H1 (cell line): ENCODE data around the gene THADA. TPM values are rescaled to one million over a fixed set of nuclear protein-coding genes. Genes with fewer than 3 reads are reported as not detected.

Experiments
- CTCF ChIA-PET: fragments of 300-600 bp; sonication (Branson Sonifier 250); formaldehyde crosslinking; loops from one replicate; lab custom pipeline; 2021; ENCODE audit not compliant: partially characterized antibody; lab: Charles Lee
- POLR2A ChIA-PET: fragments of 300-600 bp; sonication (Branson Sonifier 250); formaldehyde crosslinking; loops from one replicate; lab custom pipeline; 2021; ENCODE audit warnings: inconsistent platforms; ENCODE audit not compliant: partially characterized antibody; lab: Charles Lee
- DNase-seq, 2 experiments: peaks; one replicate each; pipeline versions ENCODE4 v3.0.0 to v3.0.0-alpha.2; 2010 to 2022; ENCODE audit warnings: low spot score in 2 of 2, low read depth in 1 of 2, mixed read lengths in 1 of 2
- FAIRE-seq: peaks from 2 replicates; lab custom pipeline; 2011; peaks lifted over from hg19 to GRCh38; lab: Jason Lieb, UNC
- H2AFZ ChIP-seq: 2 replicates; pipeline ENCODE4 v1.8.1; 2012; ENCODE audit warnings: low read length, inconsistent platforms
- H2AK5ac ChIP-seq: 2 replicates; pipeline ENCODE4 v1.6.1; 2013; ENCODE audit warnings: low read depth, low read length
- H2BK120ac ChIP-seq: replicated peaks from 2 replicates; pipeline ENCODE3; 2013; ENCODE audit warnings: low read depth, low read length, inconsistent platforms
- H2BK12ac ChIP-seq: 2 replicates; pipeline ENCODE4 v1.6.1; 2013; ENCODE audit warnings: low read depth, low read length
- H2BK15ac ChIP-seq: 2 replicates; pipeline ENCODE4 v1.6.1; 2013; ENCODE audit warnings: low read length
- H2BK20ac ChIP-seq: 2 replicates; pipeline ENCODE4 v1.6.1; 2013; ENCODE audit warnings: low read length
- H2BK5ac ChIP-seq: 2 replicates; pipeline ENCODE4 v1.6.1; 2013; ENCODE audit warnings: low read depth, low read length
- H3K14ac ChIP-seq: 2 replicates; pipeline ENCODE4 v1.6.1; 2013; ENCODE audit warnings: inconsistent platforms; ENCODE audit not compliant: insufficient read length
- H3K18ac ChIP-seq: 2 replicates; pipeline ENCODE4 v1.6.1; 2013; ENCODE audit warnings: low read length; ENCODE audit errors: extremely low read depth
- H3K23ac ChIP-seq: 2 replicates; pipeline ENCODE4 v1.6.1; 2013; ENCODE audit warnings: inconsistent platforms; ENCODE audit not compliant: insufficient read length
- H3K23me2 ChIP-seq: 2 replicates; pipeline ENCODE4 v1.6.1; 2013; ENCODE audit warnings: low read depth, low read length
- H3K27ac ChIP-seq: 2 replicates; pipeline ENCODE4 v1.6.1; 2011; ENCODE audit warnings: low read depth, low read length, inconsistent platforms
- H3K27me3 ChIP-seq, 4 experiments: replicated peaks in 1 of 4; 1 replicate in 1 of 4; 2 replicates in 3 of 4; pipeline versions ENCODE4 v1.6.1 to v1.8.1; 2011 to 2013; ENCODE audit warnings: low read length in 3 of 4, mild to moderate bottlenecking in 3 of 4, inconsistent platforms in 2 of 4, mixed read lengths in 2 of 4, moderate library complexity in 1 of 4; ENCODE audit not compliant: control insufficient read depth in 3 of 4, insufficient read depth in 3 of 4; ENCODE audit errors: extremely low read depth in 1 of 4
- H3K36me3 ChIP-seq, 4 experiments: 2 replicates each; pipeline versions ENCODE4 v1.6.1 to v1.8.1; 2011 to 2013; ENCODE audit warnings: mild to moderate bottlenecking in 4 of 4, low read length in 3 of 4, moderate library complexity in 2 of 4, control low read depth in 1 of 4, inconsistent platforms in 1 of 4; ENCODE audit not compliant: insufficient read depth in 4 of 4, control insufficient read depth in 2 of 4
- H3K4ac ChIP-seq: replicated peaks from 2 replicates; pipeline ENCODE3; 2013; ENCODE audit warnings: low read length, low read depth, mixed read lengths, inconsistent platforms; ENCODE audit not compliant: insufficient read length
- H3K4me1 ChIP-seq, 4 experiments: replicated peaks in 1 of 4; 1 replicate in 1 of 4; 2 replicates in 3 of 4; pipeline versions ENCODE4 v1.6.1 to v1.8.1; 2011 to 2013; ENCODE audit warnings: low read length in 3 of 4, inconsistent platforms in 2 of 4, mixed read lengths in 1 of 4; ENCODE audit not compliant: insufficient read depth in 4 of 4, control insufficient read depth in 3 of 4
- H3K4me2 ChIP-seq, 2 experiments: 2 replicates each; pipeline versions ENCODE4 v1.6.1 to v1.8.1; 2011 to 2013; ENCODE audit warnings: low read depth in 2 of 2, low read length in 2 of 2, control low read depth in 1 of 2, inconsistent platforms in 1 of 2, mild to moderate bottlenecking in 1 of 2; ENCODE audit not compliant: insufficient read depth in 1 of 2
- H3K4me3 ChIP-seq, 4 experiments: fragments of 200-600, 300-600 bp in 1 of 4; sonication (generic), shearing (Covaris generic), sonication (Bioruptor Twin) in 1 of 4; 2 replicates each; pipeline versions ENCODE4 v1.5.1 to v1.8.1; 2011 to 2016; ENCODE audit warnings: low read length in 4 of 4, low read depth in 3 of 4, control low read depth in 2 of 4, inconsistent platforms in 2 of 4, mild to moderate bottlenecking in 2 of 4, mixed read lengths in 1 of 4, moderate library complexity in 1 of 4; ENCODE audit not compliant: insufficient read depth in 2 of 4; ENCODE audit errors: extremely low read depth in 1 of 4
- H3K56ac ChIP-seq: replicated peaks from 2 replicates; pipeline ENCODE3; 2013; ENCODE audit warnings: low read depth, mild to moderate bottlenecking, mixed read lengths, low read length, inconsistent platforms; ENCODE audit not compliant: insufficient read length
- H3K79me1 ChIP-seq: 2 replicates; pipeline ENCODE4 v1.6.1; 2013; ENCODE audit warnings: low read depth, low read length, control low read depth
- H3K79me2 ChIP-seq, 2 experiments: 2 replicates each; pipeline versions ENCODE4 v1.6.1 to v1.8.1; 2012 to 2013; ENCODE audit warnings: low read length in 2 of 2, mild to moderate bottlenecking in 2 of 2, inconsistent platforms in 1 of 2; ENCODE audit not compliant: insufficient read depth in 2 of 2, control insufficient read depth in 1 of 2
- H3K9ac ChIP-seq, 4 experiments: replicated peaks in 1 of 4; 1 replicate in 1 of 4; 2 replicates in 3 of 4; pipeline versions ENCODE4 v1.6.1 to v1.8.1; 2011 to 2013; ENCODE audit warnings: low read depth in 3 of 4, low read length in 3 of 4, control low read depth in 2 of 4, mild to moderate bottlenecking in 2 of 4, moderate library complexity in 2 of 4, inconsistent platforms in 1 of 4; ENCODE audit errors: extremely low read depth in 1 of 4
- H3K9me3 ChIP-seq, 2 experiments: 2 replicates each; pipeline versions ENCODE4 v1.6.1 to v1.8.1; 2012 to 2013; ENCODE audit warnings: mild to moderate bottlenecking in 2 of 2, moderate library complexity in 2 of 2, control low read depth in 1 of 2, inconsistent platforms in 1 of 2, low read depth in 1 of 2, low read length in 1 of 2, mixed read lengths in 1 of 2; ENCODE audit not compliant: insufficient read depth in 2 of 2
- H4K20me1 ChIP-seq, 2 experiments: replicated peaks in 1 of 2; 2 replicates each; pipeline versions ENCODE3 to v1.8.1; 2011 to 2013; ENCODE audit warnings: inconsistent platforms in 2 of 2, low read length in 2 of 2, mild to moderate bottlenecking in 1 of 2; ENCODE audit not compliant: insufficient read depth in 2 of 2, control insufficient read depth in 1 of 2
- H4K5ac ChIP-seq: 2 replicates; pipeline ENCODE4 v1.6.1; 2013; ENCODE audit warnings: low read length, low read depth, mixed read lengths, inconsistent platforms; ENCODE audit not compliant: insufficient read length
- H4K8ac ChIP-seq: 2 replicates; pipeline ENCODE4 v1.8.0; 2013; ENCODE audit warnings: mild to moderate bottlenecking, moderate library complexity, low read length, inconsistent platforms; ENCODE audit not compliant: insufficient read depth; ENCODE audit errors: extremely low read depth
- H4K91ac ChIP-seq: replicated peaks from 2 replicates; pipeline ENCODE3; 2013; ENCODE audit warnings: low read length, mixed read lengths, inconsistent platforms; ENCODE audit not compliant: insufficient read length
- CHD1 ChIP-seq: IDR thresholded peaks from 2 replicates; pipeline ENCODE4 v1.6.1; 2012; ENCODE audit warnings: low read depth, low read length, improper control_type of control experiment
- SP1 ChIP-seq: IDR thresholded peaks from 2 replicates; pipeline ENCODE4 v1.6.1; 2011; ENCODE audit warnings: low read depth, low read length
- WGBS, 2 experiments: shearing (Covaris generic) in 1 of 2; methylation state at CpG; one replicate each; pipeline versions ENCODE4 v1.1.6 to v1.1.7; 2013 to 2015; ENCODE audit warnings: low lambda C conversion rate in 2 of 2, mixed read lengths in 2 of 2, inconsistent platforms in 1 of 2, low coverage in 1 of 2, missing lambda C conversion rate in 1 of 2; ENCODE audit not compliant: insufficient replicate concordance in 2 of 2, insufficient coverage in 1 of 2, insufficient read length in 1 of 2; ENCODE audit errors: extremely low coverage in 1 of 2, missing lambda C conversion rate in 1 of 2; 5-methylcytosine and 5-hydroxymethylcytosine counted together
- polyA plus RNA-seq, 7 experiments: library from polyadenylated mRNA; depleted of rRNA in 3 of 7; stranded (reverse) in 5 of 7; unstranded in 2 of 7; fragments of >200 nt in 5 of 7; fragments of 200-250 nt in 2 of 7; gene quantifications; 1 replicate in 5 of 7; 2 replicates in 1 of 7; 4 replicates in 1 of 7; pipeline versions ENCODE4 v1.2.1 to v1.2.3, GENCODE V29; 2011 to 2013; ENCODE audit warnings: missing spikeins in 2 of 7, mixed read lengths in 2 of 7
- total RNA-seq: library from RNA; stranded (reverse); fragmentation: NEBNext Ultra II Directional; extraction: Animal tissue kit (Norgen Biotek cat#: 25700); gene quantifications from 2 replicates; pipeline ENCODE4 v1.2.1, GENCODE V29; 2021

The THADA gene
- total and polyA plus RNA-seq, 2 of the 8 experiments (the other 6 are each of a cell fraction or from before 2014, with no cell fraction given): 22.4 to 26.8 TPM

GRCh38 chr2:43402002-43402401, 193.8 kb downstream of the THADA start:
- WGBS, 2 experiments: 86% methylated on average over 5 of the region's 5 CpGs; no CpG with 5 or more reads in 1 of the 2 experiments
- H3K4me2 ChIP-seq: no peak overlapping the region
- H4K5ac ChIP-seq: no peak overlapping the region
- peaks cover 0 to 3% (median 2%) of the 10 kb centered on the region in 4 experiments; a peak in 5 of 7 replicates for H3K4me1 ChIP-seq
- H2BK12ac ChIP-seq: no peak overlapping the region
- no peak overlapping the region for H3K56ac ChIP-seq
- no peak overlapping the region for H4K91ac ChIP-seq
- H3K79me2 ChIP-seq: no peaks in the 10 kb centered on the region
- 0 out of 8 replicates have a peak, but pooled peaks cover 0 to 3% (median 0%) of the 10 kb centered on the region in 4 experiments for H3K36me3 ChIP-seq
- DNase-seq: no peak
- no peak overlapping the region for H2BK20ac ChIP-seq
- no peak overlapping the region for H3K23ac ChIP-seq
- no peak overlapping the region for H3K4me3 ChIP-seq
- H3K18ac ChIP-seq: no peak overlapping the region
- H3K9ac ChIP-seq: no peak overlapping the region
- FAIRE-seq: no peak
- no peak overlapping the region for H2AFZ ChIP-seq
- H3K4ac ChIP-seq: no peak overlapping the region
- POLR2A ChIA-PET: no interaction called here
- H3K27me3 ChIP-seq: peaks cover 0 to 1% (median 0%) of the 10 kb centered on the region in 4 experiments; a peak in 1 of 7 replicates
- no peak overlapping the region for H2BK120ac ChIP-seq
- H3K23me2 ChIP-seq: no peaks in the 10 kb centered on the region
- no peaks in the 10 kb centered on the region for H3K9me3 ChIP-seq
- H2BK5ac ChIP-seq: no peak overlapping the region; the same call in 1 of the 2 replicates
- H2BK15ac ChIP-seq: no peak overlapping the region
- no peak overlapping the region for H3K27ac ChIP-seq
- H4K8ac ChIP-seq: no peak overlapping the region
- CTCF ChIA-PET: interaction anchor here (0.8 to 1.3 kb wide), 3 partner anchors 9 to 32 kb away, joined by 3 read pairs; no protein-coding TSS in a partner anchor
- H4K20me1 ChIP-seq: no peaks in the 10 kb centered on the region
- no peak overlapping the region for H3K14ac ChIP-seq
- no peaks in the 10 kb centered on the region for H3K79me1 ChIP-seq
- H2AK5ac ChIP-seq: no peak overlapping the region
- TF ChIP-seq CHD1 (no peak), SP1 (no peak)
